GM21723 (cell line): ENCODE results near the gene SDHAF3.
"Not testable (repeated sequence)": the region's sequence is repeated elsewhere in the genome, so short reads cannot be mapped to it uniquely, and the experiment has no call there.

Source experiments
- ATAC-seq: cut with Tn5 transposase; IDR thresholded peaks from one replicate; pipeline ENCODE4 v1.9.1; 2021; ENCODE audit warnings: mild to moderate bottlenecking, moderate library complexity; ENCODE audit not compliant: unreplicated experiment

The SDHAF3 gene

GRCh38 chr7:97120713-97121457 is 3.4 kb downstream of the SDHAF3 start:
- no peak for ATAC-seq

GRCh38 chr7:97123115-97123514 is 5.6 kb downstream of the SDHAF3 start:
- ATAC-seq = not testable (repeated sequence)

GRCh38 chr7:97126483-97127171 is 9.1 kb downstream of the SDHAF3 start:
- no peak for ATAC-seq

GRCh38 chr7:97128736-97129135 is 11.2 kb downstream of the SDHAF3 start:
- ATAC-seq = no peak

GRCh38 chr7:97130417-97131139 is 13.1 kb downstream of the SDHAF3 start:
- ATAC-seq = no peak

GRCh38 chr7:97133159-97133558 is 15.7 kb downstream of the SDHAF3 start:
- ATAC-seq = no peak

- ATAC-seq = no peak
Observed at GRCh38 chr7:97138830-97139229, 21.3 kb downstream of the SDHAF3 start.

- ATAC-seq = no peak
Observed at GRCh38 chr7:97145068-97145467, 27.6 kb downstream of the SDHAF3 start.

GRCh38 chr7:97149843-97150242 is 32.3 kb downstream of the SDHAF3 start:
- no peak for ATAC-seq

GRCh38 chr7:97155897-97156418 is 38.5 kb downstream of the SDHAF3 start:
- ATAC-seq = no peak

GRCh38 chr7:97159984-97160383 is 42.5 kb downstream of the SDHAF3 start:
- not testable (repeated sequence) for ATAC-seq

- ATAC-seq = not testable (repeated sequence)
Observed at GRCh38 chr7:97161609-97162008, 44.1 kb downstream of the SDHAF3 start.

- no peak for ATAC-seq
Observed at GRCh38 chr7:97166308-97166707, 48.8 kb downstream of the SDHAF3 start.

GRCh38 chr7:97167176-97167575 is 49.7 kb downstream of the SDHAF3 start:
- ATAC-seq = no peak

GRCh38 chr7:97167749-97168148 is 50.3 kb downstream of the SDHAF3 start:
- ATAC-seq = no peak

- ATAC-seq = no peak
Observed at GRCh38 chr7:97174303-97174702, 56.8 kb downstream of the SDHAF3 start.

GRCh38 chr7:97179454-97180104 is 62.1 kb downstream of the SDHAF3 start:
- peak; percentile 74 for ATAC-seq

GRCh38 chr7:97187067-97187466 is 69.6 kb downstream of the SDHAF3 start:
- no peak for ATAC-seq

- not testable (repeated sequence) for ATAC-seq
Observed at GRCh38 chr7:97196174-97196573, 78.7 kb downstream of the SDHAF3 start.

GRCh38 chr7:97198596-97198995 is 81.1 kb downstream of the SDHAF3 start:
- ATAC-seq = no peak

GRCh38 chr7:97200018-97200417 is 82.5 kb downstream of the SDHAF3 start:
- ATAC-seq = no peak
